ENCODE results near the gene PIK3R4.

PIK3R4 gene

DNA sequence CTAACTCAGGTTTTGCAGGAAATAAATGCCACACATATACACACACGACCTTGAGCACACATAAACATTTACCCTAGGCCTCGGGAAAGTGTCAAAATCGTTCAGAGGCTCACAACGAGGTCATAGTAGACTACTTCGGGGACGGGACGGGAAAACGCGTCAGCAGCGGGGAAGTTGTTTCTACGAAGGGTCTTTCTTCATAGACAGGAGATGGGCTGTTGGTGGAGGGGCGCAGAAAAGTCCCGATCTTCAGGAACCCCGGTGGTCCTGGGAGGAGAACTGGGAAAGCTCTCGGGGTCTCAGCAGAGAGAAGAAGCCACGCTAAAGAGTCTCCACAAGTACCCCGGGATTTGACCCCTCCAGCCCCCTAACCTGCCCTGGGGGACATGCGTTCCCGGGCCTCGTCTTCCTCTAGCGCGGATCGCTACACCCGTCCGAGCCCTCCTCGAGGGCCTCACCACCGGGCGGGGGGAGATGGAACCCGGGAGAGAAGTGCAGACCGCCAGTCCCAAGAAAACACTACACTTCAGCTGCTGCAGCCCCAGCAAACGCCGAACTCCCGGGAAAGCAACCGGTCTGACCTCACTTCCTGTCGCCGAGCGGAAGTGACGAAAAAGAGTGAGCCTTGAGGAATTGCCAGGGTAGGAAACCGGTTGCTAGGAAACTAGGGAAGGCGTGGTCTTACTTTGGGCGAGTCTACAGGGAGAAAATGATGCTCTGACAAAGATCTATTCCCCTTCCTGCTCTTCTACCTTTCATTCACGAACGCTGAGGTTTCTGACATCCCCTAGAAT is at the start of gene PIK3R4:
PIK3R4 (minus strand) TSS at position 584 of the 794 bp plus-strand sequence. CDS start 1,611 bp downstream, outside the sequence.
- Mint-ChIP-seq H3K36me3 (ENCODE audit: low read depth) (peaks cover 39% of the 10 kb centered on the region), H3K9me3 (no peaks in the 10 kb centered on the region), H3K27me3 (no peaks in the 10 kb centered on the region), H3K4me1 (ENCODE audit: low read depth) (peaks cover 48% of the 10 kb centered on the region), H3K4me3 (peak within 1 kb of the TSS; percentile 93), H3K27ac (peak within 1 kb of the TSS; percentile 95)
- peak; percentile 91 for DNase-seq

DNA sequence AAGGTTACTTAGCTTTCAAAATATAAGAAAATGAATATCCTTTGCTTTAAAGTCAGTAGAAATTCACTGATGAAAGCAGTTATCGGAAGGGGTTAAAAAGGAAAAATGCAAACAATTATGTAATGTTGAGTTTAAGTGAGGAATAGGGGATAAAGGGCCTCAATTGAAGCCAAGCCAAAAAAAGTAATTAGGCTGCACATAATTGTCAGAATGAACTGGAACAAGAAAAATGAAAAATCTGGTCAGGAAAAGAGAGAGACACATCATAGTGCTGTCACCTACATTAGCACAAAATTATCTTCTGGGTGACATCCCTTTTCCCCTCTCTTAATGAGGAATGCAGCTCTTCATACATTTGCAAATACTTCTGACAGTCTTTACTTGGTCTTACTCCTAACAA is 48.8 kb upstream of the PIK3R4 start:
- Mint-ChIP-seq H3K9me3 (no peaks in the 10 kb centered on the region), H3K27ac (no peak overlapping the region), H3K27me3 (peaks cover 13% of the 10 kb centered on the region), H3K36me3 (ENCODE audit: low read depth) (no peaks in the 10 kb centered on the region), H3K4me3 (no peak overlapping the region), H3K4me1 (ENCODE audit: low read depth) (no peaks in the 10 kb centered on the region)
- DNase-seq: no peak

DNA sequence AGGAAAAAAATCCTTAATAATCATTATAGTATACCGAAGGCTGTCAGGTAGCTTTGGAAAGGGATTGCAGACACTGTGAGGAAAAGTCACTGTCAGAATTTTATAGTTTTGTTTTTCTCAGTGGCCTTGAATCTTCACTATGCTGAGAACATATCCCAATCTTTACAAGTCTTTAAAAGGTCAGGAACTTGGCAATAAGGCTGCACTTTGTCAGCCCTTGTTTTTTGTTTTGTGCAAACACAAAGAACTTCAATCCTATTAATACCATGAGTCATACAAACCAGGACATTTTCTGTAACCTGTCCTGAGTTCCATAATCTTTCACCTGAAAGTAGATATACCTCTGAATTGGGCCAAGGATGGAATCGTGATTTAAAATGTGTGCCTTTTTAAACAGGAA is 45.6 kb upstream of the PIK3R4 start:
- Mint-ChIP-seq H3K27ac (no peak overlapping the region), H3K27me3 (peaks cover 22% of the 10 kb centered on the region), H3K4me1 (ENCODE audit: low read depth) (no peaks in the 10 kb centered on the region), H3K4me3 (no peak overlapping the region), H3K9me3 (no peaks in the 10 kb centered on the region), H3K36me3 (ENCODE audit: low read depth) (no peaks in the 10 kb centered on the region)
- DNase-seq: no peak

DNA sequence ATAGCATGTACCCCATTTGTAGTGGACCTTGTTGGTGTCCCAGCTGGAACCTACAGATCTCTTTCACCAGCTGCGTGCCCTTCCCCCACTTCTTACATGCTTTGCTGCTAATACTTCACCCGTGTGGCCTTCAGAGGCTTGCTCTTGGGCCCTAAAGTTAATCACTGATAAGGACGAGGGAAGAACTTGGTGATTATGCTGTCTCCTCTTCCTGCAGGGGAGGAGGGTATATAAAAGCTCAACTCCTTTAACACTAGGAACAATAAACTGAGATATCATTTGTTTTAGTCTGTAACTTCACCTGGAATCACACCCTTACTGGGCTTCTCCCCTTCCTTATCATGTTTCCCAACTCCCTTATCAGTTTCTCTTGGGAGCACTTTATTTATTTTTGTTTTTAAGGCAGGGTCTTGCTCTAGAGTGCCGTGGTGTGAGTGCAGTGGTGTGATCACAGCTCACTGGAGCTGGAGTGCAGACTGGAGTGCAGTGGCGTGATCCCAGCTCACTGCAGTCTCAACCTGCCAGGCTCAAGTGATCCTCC is 43.2 kb upstream of the PIK3R4 start:
- DNase-seq: no peak
- Mint-ChIP-seq H3K27ac (no peak overlapping the region), H3K36me3 (ENCODE audit: low read depth) (no peaks in the 10 kb centered on the region), H3K27me3 (peaks cover 22% of the 10 kb centered on the region), H3K4me1 (ENCODE audit: low read depth) (no peaks in the 10 kb centered on the region), H3K4me3 (no peak overlapping the region), H3K9me3 (no peaks in the 10 kb centered on the region)

DNA sequence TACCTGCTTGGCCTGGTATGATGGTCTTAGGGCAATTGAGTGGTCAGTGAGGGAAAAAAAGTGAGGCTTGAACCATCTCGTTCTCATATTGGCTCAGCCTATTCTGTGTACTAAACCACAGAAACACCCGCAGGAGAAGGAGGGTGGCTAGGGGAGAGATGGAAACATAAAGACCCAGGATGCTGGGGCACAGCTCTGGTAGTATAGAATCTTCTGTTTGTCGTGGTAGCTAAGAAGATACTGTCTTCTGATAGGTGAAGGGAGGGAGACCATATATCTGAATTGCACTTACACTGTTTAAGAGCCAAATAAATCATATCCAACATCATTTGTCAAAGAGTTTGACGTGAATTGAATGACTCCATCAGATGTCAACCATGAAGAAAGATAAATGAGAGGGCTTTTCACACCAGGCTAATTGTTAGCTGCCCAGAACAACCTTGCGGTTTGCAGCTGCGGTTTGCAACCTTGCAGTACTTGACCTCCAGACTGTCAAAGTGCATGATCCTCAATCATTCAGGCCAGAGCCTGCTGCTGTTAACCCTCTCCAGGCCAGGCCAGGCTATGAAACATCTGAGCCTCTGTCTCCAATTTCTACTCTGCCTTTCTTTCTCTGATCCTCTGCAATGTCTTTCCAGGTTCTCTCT is 40.9 kb upstream of the PIK3R4 start:
- H3K27ac Mint-ChIP-seq: no peak overlapping the region
- H3K36me3 Mint-ChIP-seq (ENCODE audit: low read depth): no peaks in the 10 kb centered on the region
- H3K4me3 Mint-ChIP-seq: no peak overlapping the region
- no peaks in the 10 kb centered on the region for H3K9me3 Mint-ChIP-seq
- DNase-seq: no peak
- H3K4me1 Mint-ChIP-seq (ENCODE audit: low read depth): no peaks in the 10 kb centered on the region
- peaks cover 14% of the 10 kb centered on the region for H3K27me3 Mint-ChIP-seq

DNA sequence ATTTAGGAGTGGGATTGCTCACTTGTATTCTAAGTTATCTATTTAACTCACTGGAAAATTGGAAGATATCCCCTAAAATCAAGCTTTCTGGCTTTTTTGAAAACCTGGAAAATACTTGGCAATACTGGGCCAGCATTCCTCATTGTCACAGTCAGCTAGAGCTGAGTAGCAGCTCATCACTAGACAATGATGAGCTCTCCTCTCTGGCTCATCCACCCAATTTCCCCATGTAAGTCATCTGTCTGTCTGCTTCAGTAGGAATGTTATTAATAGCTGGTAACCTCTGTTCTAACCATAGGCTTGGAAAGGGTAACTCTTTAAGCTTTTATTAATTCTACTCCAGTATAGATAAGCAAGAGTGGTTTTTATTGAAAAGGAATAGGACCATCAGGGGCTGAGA is 39.7 kb upstream of the PIK3R4 start:
- Mint-ChIP-seq H3K36me3 (ENCODE audit: low read depth) (no peaks in the 10 kb centered on the region), H3K9me3 (no peaks in the 10 kb centered on the region), H3K4me3 (no peak overlapping the region), H3K27ac (no peak overlapping the region), H3K4me1 (ENCODE audit: low read depth) (no peaks in the 10 kb centered on the region), H3K27me3 (peaks cover 9% of the 10 kb centered on the region)
- no peak for DNase-seq

DNA sequence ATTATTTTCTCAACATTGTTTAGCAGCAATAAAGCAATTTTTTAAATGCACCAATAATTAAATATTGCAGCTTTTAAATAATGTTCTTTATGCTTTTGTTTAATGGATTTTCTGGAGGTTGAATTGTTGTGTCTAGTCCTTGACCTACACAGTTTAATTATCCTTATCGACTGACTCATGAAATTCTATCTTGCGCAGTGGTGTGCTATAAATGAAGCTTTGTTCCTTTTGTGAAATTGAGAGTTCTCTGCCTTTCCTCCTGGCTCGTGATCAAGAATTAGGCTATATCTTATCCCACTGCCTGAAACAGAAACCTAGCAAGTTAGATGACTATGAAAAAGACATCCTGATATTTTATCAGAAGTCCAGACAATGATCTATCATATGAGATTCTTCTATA is 37.0 kb upstream of the PIK3R4 start:
- no peaks in the 10 kb centered on the region for H3K36me3 Mint-ChIP-seq (ENCODE audit: low read depth)
- no peaks in the 10 kb centered on the region for H3K9me3 Mint-ChIP-seq
- DNase-seq: no peak

DNA sequence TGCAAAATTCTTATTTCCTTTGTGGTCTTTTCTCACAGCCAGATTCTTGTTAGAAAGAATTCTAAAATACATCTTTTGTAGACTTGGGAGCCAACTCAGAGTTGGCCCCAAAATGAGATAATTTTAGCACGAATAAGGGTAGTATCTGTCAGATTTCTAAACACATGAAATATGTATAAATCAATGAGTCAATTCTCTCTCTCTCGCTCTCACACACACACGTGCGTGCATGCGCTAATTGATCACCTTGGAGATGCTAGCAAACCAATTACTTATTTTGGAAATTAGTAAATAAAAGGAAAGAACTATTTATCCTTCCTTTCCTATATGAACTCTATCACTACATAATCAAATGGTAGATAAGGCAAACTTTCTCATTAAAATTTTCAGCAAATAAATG is 32.9 kb upstream of the PIK3R4 start:
- Mint-ChIP-seq H3K27me3 (peaks cover 9% of the 10 kb centered on the region), H3K27ac (no peak overlapping the region), H3K4me1 (ENCODE audit: low read depth) (no peaks in the 10 kb centered on the region), H3K4me3 (no peak overlapping the region), H3K9me3 (no peaks in the 10 kb centered on the region), H3K36me3 (ENCODE audit: low read depth) (no peaks in the 10 kb centered on the region)
- no peak for DNase-seq

More for the DNA sequence above, 37.0 kb upstream of the PIK3R4 start:
- no peak overlapping the region for H3K27ac Mint-ChIP-seq
- no peak overlapping the region for H3K4me3 Mint-ChIP-seq
- no peaks in the 10 kb centered on the region for H3K27me3 Mint-ChIP-seq
- H3K4me1 Mint-ChIP-seq (ENCODE audit: low read depth): no peaks in the 10 kb centered on the region

DNA sequence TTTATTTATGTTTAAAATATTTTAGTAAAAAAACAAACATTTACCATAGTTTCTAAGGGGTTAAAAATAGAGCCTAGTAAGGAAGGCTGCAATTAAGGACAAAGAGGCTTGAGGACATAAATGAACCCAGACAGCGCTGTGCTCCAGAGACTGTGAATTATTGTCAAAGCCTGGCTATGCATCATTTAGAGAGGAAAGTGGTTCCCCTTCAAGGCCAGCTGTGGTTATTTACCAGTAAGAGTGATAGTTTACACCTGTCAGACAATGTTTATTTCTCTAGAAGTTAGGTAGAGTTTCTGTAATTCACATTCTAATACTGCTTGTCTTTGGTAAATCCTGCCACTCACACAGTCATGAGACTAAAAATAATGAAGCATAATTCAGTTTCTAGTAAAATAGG is 32.4 kb upstream of the PIK3R4 start:
- H3K4me3 Mint-ChIP-seq: no peak overlapping the region
- DNase-seq: no peak
- H3K27ac Mint-ChIP-seq: no peak overlapping the region
- peaks cover 9% of the 10 kb centered on the region for H3K27me3 Mint-ChIP-seq
- H3K36me3 Mint-ChIP-seq (ENCODE audit: low read depth): no peaks in the 10 kb centered on the region
- no peaks in the 10 kb centered on the region for H3K9me3 Mint-ChIP-seq
- H3K4me1 Mint-ChIP-seq (ENCODE audit: low read depth): no peaks in the 10 kb centered on the region

DNA sequence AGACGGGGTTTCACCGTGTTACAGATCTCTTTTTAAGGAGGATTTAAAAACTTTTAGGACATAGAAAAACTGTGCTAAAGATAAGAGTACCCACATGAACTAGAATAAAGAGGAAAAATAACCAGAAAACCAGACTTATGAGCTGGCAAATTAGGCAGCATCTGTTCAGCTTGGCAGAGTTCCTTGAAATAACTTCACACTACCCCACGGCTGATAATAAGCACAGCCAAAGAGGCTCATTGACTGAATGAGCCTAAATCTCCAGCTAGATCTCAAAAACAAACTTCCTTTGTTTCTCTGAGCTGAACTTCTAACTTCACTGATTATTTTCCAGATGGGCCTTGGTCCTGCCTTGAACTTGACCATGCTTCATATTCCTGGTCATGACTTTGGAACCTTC is 26.7 kb upstream of the PIK3R4 start:
- peaks cover 17% of the 10 kb centered on the region for H3K27me3 Mint-ChIP-seq
- no peaks in the 10 kb centered on the region for H3K36me3 Mint-ChIP-seq (ENCODE audit: low read depth)
- H3K4me1 Mint-ChIP-seq (ENCODE audit: low read depth): no peaks in the 10 kb centered on the region
- no peak for DNase-seq
- no peak overlapping the region for H3K27ac Mint-ChIP-seq
- no peak overlapping the region for H3K4me3 Mint-ChIP-seq
- H3K9me3 Mint-ChIP-seq: no peaks in the 10 kb centered on the region

DNA sequence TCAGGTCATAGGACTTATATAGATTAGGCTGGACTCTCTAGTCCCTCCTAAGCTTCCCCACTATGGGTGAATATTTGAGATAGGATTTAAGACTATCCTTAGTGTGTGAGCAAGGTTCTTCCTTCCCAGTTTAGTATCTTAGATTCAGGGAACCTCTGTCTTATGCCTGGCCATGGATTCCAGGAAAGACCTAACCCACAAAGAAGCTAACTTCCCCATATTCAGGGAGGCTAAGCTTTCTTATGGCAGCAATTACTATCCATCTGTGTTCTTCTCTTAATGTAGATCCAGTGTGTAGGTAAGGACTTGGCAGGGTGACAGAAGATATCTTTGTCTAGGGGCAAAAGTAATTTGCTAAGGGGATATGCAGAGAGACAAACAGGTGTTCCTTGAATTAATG is 25.5 kb upstream of the PIK3R4 start:
- H3K36me3 Mint-ChIP-seq (ENCODE audit: low read depth): no peaks in the 10 kb centered on the region
- H3K4me3 Mint-ChIP-seq: no peak overlapping the region
- H3K27me3 Mint-ChIP-seq: peaks cover 19% of the 10 kb centered on the region
- H3K4me1 Mint-ChIP-seq (ENCODE audit: low read depth): no peaks in the 10 kb centered on the region
- no peaks in the 10 kb centered on the region for H3K9me3 Mint-ChIP-seq
- no peak for DNase-seq
- H3K27ac Mint-ChIP-seq: no peak overlapping the region

DNA sequence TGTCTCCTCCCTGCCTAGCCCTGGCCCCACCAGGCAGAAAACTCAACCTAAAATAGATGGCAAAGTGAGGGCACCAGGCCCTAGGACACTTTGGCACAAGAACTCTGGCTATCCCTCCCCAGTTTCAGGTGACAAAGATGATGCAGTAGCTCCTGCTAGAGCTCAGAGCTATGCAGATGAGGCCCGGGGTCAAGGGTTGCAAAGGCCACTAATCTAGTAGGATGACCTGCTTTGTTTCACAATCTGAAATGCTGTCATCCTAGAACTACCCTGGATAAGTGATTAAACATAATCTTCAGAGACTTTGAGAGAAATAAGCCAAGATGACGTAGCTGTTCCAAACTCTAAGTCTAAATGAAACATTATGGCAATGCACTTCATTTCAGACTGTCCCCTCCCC is 24.0 kb upstream of the PIK3R4 start:
- no peak for DNase-seq
- Mint-ChIP-seq H3K27ac (no peak overlapping the region), H3K36me3 (ENCODE audit: low read depth) (no peaks in the 10 kb centered on the region), H3K27me3 (peaks cover 23% of the 10 kb centered on the region), H3K4me3 (no peak overlapping the region), H3K4me1 (ENCODE audit: low read depth) (no peaks in the 10 kb centered on the region), H3K9me3 (no peaks in the 10 kb centered on the region)

DNA sequence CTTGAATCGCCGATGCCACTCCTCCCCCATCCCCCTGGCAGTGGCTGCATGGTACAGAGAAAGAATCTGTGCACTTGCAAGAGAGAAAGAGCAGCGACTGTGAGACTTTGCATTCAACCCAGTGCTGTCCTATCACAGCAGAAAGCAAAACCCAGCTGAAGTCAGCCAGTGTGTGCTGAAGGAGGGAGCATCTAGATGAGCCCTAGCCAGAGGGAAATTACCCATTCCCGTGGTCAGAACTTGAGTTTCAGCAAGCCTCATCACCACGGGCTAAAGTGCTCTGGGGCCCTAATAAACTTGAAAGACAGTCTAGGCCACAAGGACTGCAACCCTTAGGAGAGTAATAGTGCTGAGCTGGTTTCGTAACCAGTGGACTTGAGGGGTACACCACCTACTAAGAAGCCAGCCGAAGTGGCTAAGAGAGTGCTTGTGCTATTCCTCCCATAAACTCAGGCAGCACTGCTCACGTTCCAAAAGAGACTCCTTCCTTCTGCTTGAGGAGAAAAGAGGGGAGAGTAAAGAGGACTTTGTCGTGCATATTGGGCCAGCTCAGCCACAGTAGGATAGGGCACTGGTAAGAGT is 15.2 kb upstream of the PIK3R4 start:
- no peaks in the 10 kb centered on the region for H3K9me3 Mint-ChIP-seq
- no peak for DNase-seq
- H3K27ac Mint-ChIP-seq: no peak overlapping the region
- H3K4me1 Mint-ChIP-seq (ENCODE audit: low read depth): peaks cover 8% of the 10 kb centered on the region
- no peak overlapping the region for H3K4me3 Mint-ChIP-seq
- peaks cover 30% of the 10 kb centered on the region for H3K27me3 Mint-ChIP-seq
- H3K36me3 Mint-ChIP-seq (ENCODE audit: low read depth): no peaks in the 10 kb centered on the region

DNA sequence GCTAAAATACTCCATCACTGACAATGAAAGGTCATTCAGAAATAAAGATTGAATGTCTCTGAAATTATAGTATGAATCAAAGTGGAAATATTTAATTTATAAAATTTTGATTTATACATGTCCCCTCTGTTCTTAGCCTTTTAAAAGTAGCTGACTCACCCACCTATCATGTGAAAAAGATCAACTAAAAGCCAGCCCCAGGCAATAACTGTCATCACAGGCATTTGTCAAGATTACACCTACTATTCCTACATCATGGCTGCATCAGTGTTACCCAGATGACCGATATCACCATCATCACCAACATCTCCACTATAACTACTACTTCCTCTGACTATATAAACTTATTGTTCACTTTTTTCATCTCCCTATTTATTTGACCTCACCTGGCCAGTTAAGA is 14.3 kb upstream of the PIK3R4 start:
- H3K9me3 Mint-ChIP-seq: no peaks in the 10 kb centered on the region
- no peak overlapping the region for H3K4me3 Mint-ChIP-seq
- H3K4me1 Mint-ChIP-seq (ENCODE audit: low read depth): peaks cover 8% of the 10 kb centered on the region
- DNase-seq: no peak
- no peaks in the 10 kb centered on the region for H3K36me3 Mint-ChIP-seq (ENCODE audit: low read depth)
- H3K27me3 Mint-ChIP-seq: peaks cover 26% of the 10 kb centered on the region
- H3K27ac Mint-ChIP-seq: no peak overlapping the region

Measured in activated T-cell treated with anti-CD3 and anti-CD28 coated beads, Interleukin-2, amount 50 U/mL, for 24 hours (primary cell).